ENCODE results near the gene CCDC149.

Gene CCDC149

GRCh38 chr4:24927049-24927448 lies 14.2 kb upstream of the CCDC149 start:
- TF ChIP-seq CTCF (IDR thresholded peaks at IDR 0.05; ENCODE audit: low read depth, low read length): no peak
- no peak overlapping the region for H3K4me3 ChIP-seq (ENCODE audit: low read depth, low read length)

- no peak overlapping the region for H3K4me3 ChIP-seq (ENCODE audit: low read depth, low read length)
- no peak for TF ChIP-seq CTCF (IDR thresholded peaks at IDR 0.05; ENCODE audit: low read depth, low read length)
Measured at GRCh38 chr4:24924309-24924781, 11.5 kb upstream of the CCDC149 start.

GRCh38 chr4:24923550-24923949 lies 10.7 kb upstream of the CCDC149 start:
- no peak for TF ChIP-seq CTCF (IDR thresholded peaks at IDR 0.05; ENCODE audit: low read depth, low read length)
- H3K4me3 ChIP-seq (ENCODE audit: low read depth, low read length): no peak overlapping the region

- no peak for TF ChIP-seq CTCF (IDR thresholded peaks at IDR 0.05; ENCODE audit: low read depth, low read length)
- H3K4me3 ChIP-seq (ENCODE audit: low read depth, low read length): no peak overlapping the region
Measured at GRCh38 chr4:24923002-24923401, 10.2 kb upstream of the CCDC149 start.

GRCh38 chr4:24922416-24922815 lies 9.6 kb upstream of the CCDC149 start:
- TF ChIP-seq CTCF (IDR thresholded peaks at IDR 0.05; ENCODE audit: low read depth, low read length): no peak
- H3K4me3 ChIP-seq (ENCODE audit: low read depth, low read length): no peak overlapping the region

- TF ChIP-seq CTCF (IDR thresholded peaks at IDR 0.05; ENCODE audit: low read depth, low read length): no peak
- H3K4me3 ChIP-seq (ENCODE audit: low read depth, low read length): no peak overlapping the region
Measured at GRCh38 chr4:24921491-24921890, 8.6 kb upstream of the CCDC149 start.

GRCh38 chr4:24920008-24920407 lies 7.2 kb upstream of the CCDC149 start:
- TF ChIP-seq CTCF (IDR thresholded peaks at IDR 0.05; ENCODE audit: low read depth, low read length): no peak
- no peak overlapping the region for H3K4me3 ChIP-seq (ENCODE audit: low read depth, low read length)

All from WI38 (cell line).